ENCODE results near the gene SYNPO2.

The SYNPO2 gene

GRCh38 chr4:118985170-118986000 is 96.7 kb downstream of the SYNPO2 start:
- H3K4me3 ChIP-seq (ENCODE audit: low read depth, low read length) = no peak overlapping the region
- no peak for TF ChIP-seq CTCF (IDR thresholded peaks at IDR 0.05; ENCODE audit: insufficient read depth, low read length, missing control alignments)
- POLR2A ChIA-PET = no interaction called here
- no peak for DNase-seq (ENCODE audit: low read depth, low spot score)
- CTCF ChIA-PET = interaction anchor here (0.5 to 10.5 kb wide), 2 partner anchors 14 to 55 kb away, joined by 3 to 125 read pairs; no protein-coding TSS in a partner anchor

GRCh38 chr4:118987959-118988634 is 99.4 kb downstream of the SYNPO2 start:
- ChIA-PET CTCF (interaction anchor here (0.9 to 10.5 kb wide), 5 partner anchors 10 to 641 kb away, joined by 3 to 125 read pairs (median 4); partner anchors contain the start of gene PDE5A), POLR2A (interaction anchor here (1.3 to 2.6 kb wide), 3 partner anchors 29 to 38 kb away, joined by 5 to 8 read pairs (median 7); no protein-coding TSS in a partner anchor)
- no peak for DNase-seq (ENCODE audit: low read depth, low spot score)
- H3K4me3 ChIP-seq (ENCODE audit: low read depth, low read length) = no peak overlapping the region
- no peak for TF ChIP-seq CTCF (IDR thresholded peaks at IDR 0.05; ENCODE audit: insufficient read depth, low read length, missing control alignments)

GRCh38 chr4:118988635-118988972 is 100.0 kb downstream of the SYNPO2 start:
- DNase-seq (ENCODE audit: low read depth, low spot score) = no peak
- TF ChIP-seq CTCF (IDR thresholded peaks at IDR 0.05; ENCODE audit: insufficient read depth, low read length, missing control alignments) = no peak
- CTCF ChIA-PET = interaction anchor here (0.7 to 10.5 kb wide), 7 partner anchors 9 to 640 kb away, joined by 3 to 125 read pairs (median 3); partner anchors contain the start of gene PDE5A
- H3K4me3 ChIP-seq (ENCODE audit: low read depth, low read length) = no peak overlapping the region
- POLR2A ChIA-PET = interaction anchor here (0.8 to 2.6 kb wide), 6 partner anchors 14 to 52 kb away, joined by 4 to 13 read pairs (median 6); no protein-coding TSS in a partner anchor

GRCh38 chr4:118989098-118990080 is 100.7 kb downstream of the SYNPO2 start:
- no peak for TF ChIP-seq CTCF (IDR thresholded peaks at IDR 0.05; ENCODE audit: insufficient read depth, low read length, missing control alignments)
- ChIA-PET POLR2A (interaction anchor here (0.6 to 2.6 kb wide), 10 partner anchors 14 to 311 kb away, joined by 3 to 13 read pairs (median 4); a partner anchor contains a TSS), CTCF (interaction anchor here (0.7 to 10.5 kb wide), 8 partner anchors 8 to 640 kb away, joined by 3 to 125 read pairs (median 4); partner anchors contain the start of gene PDE5A)
- no peak overlapping the region for H3K4me3 ChIP-seq (ENCODE audit: low read depth, low read length)
- peak; percentile 97 for DNase-seq (ENCODE audit: low read depth, low spot score)

GRCh38 chr4:118991686-118992085 is 103.0 kb downstream of the SYNPO2 start:
- ChIA-PET POLR2A (no interaction called here), CTCF (no interaction called here)
- DNase-seq (ENCODE audit: low read depth, low spot score) = no peak
- no peak overlapping the region for H3K4me3 ChIP-seq (ENCODE audit: low read depth, low read length)
- TF ChIP-seq CTCF (IDR thresholded peaks at IDR 0.05; ENCODE audit: insufficient read depth, low read length, missing control alignments) = no peak
